HG03159 (cell line): ENCODE data around the gene MZB1.
"Not testable (repeated sequence)": the region's sequence is repeated elsewhere in the genome, so short reads cannot be mapped to it uniquely, and the experiment has no call there.

Experiments
- ATAC-seq: cut with Tn5 transposase; IDR thresholded peaks from one replicate; pipeline ENCODE4 v1.9.1; 2021; ENCODE audit warnings: mild to moderate bottlenecking, moderate library complexity; ENCODE audit not compliant: unreplicated experiment

The MZB1 gene

DNA sequence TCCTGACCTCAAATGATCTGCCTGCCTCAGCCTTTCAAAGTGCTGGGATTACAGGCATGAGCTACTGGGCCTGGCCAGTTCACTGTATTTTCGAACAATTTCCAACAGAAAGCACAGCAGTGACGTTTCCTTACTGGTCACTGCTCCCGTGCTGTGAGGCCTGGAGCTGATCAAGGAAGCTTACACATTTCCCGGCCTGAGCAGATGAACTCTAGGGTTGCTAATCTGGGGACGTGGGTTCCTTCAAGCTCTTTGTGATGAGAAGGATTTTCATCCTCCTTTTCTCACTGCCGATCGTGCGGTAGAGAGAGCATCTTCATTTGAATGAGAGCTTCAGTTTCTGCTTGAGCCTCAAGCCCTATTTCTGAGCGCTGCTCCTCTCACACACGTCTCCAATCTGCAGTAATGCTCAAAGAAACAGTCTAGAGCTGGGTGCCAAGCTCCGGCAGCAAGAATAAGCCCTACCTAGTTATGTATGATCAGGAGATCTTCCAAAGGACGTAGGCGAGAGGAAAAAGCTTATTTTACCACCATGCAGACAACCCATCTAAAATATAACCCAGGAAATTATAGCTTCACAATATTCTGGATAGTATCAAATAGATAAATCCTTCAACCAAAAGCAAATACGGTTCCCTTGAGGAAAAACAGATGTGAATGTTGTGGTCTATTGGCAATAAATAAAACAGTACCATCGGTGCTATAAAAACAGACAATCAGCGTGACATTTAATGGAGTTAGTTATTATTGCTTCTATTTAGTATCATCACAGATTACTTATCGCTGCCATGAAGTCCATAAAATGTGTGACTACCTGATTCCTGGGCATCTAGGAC, 21.5 kb upstream of the MZB1 start:
- ATAC-seq = no peak

DNA sequence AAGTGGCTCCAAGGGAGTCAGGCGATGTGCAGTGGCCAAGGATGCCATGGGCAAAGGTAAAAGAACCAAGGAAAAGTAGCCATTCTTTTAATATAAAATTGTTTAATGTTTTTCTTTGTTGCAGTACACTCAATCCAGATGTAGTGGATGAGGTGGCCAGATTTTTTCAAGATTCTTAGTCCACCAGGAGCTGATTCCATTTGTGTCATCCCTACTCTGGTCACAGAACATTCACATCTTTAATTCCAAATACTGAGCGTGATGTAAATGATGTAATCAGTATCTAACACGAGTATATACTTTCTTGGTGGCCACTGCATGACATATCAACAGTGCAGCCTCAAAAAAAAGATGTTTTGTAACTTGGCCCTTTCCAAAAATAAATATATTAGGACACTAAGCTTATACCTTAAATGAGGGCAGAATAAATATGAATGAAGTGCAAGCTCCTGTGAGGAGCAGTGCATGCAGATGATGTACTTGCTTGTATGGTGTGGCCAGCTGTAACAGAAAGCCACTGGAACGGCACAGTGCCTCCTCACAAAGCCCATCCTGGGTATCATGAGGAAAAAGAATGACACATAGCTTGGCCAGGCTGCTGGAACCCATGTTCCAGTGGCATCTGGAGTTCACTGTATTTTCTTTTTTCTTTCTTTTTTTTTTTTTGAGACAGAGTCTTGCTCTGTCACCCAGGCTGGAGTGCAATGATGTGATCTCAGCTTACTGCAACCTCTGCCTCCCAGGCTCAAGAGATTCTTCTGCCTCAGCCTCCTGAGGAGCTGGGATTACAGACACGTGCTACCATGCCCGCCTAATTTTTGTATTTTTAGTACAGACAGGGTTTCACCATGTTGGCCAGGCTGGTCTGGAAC, 20.6 kb upstream of the MZB1 start:
- no peak for ATAC-seq

DNA sequence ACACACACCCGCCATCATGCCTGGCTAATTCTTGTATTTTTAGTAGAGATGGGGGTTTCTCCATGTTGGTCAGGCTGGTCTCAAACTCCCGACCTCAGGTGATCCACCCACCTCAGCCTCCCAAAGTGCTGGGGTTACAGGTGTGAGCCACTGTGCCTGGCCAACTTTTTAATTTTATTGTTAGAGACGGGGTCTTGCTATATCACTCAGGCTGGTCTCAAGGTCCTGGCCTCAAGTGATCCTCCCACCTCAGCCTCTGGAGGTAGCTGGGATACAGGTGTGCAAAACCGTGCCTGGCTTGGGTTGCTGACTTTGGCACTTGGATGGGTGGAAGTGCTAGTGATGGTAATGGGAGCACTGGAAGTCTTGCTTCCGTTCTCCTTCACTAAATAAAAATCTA, 19.4 kb upstream of the MZB1 start:
- not testable (repeated sequence) for ATAC-seq

DNA sequence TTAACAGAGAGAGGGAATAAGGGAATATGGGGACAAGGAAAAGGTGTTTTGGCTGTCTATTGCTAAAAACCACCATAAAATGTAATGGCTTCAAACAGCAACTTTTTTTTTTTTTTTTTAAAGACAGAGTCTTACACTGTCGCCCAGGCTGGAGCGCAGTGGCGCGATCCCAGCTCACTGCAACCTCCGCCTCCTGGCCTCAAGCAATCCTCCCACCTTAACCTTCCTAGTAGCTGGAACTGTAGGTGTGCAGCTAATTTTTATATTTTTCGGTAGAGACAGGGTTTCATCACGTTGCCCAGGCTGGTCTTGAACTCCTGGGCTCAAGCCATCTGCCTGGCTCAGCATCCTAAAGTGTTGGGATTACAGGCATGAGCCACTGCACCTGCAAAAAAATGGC, 18.5 kb upstream of the MZB1 start:
- no peak for ATAC-seq

DNA sequence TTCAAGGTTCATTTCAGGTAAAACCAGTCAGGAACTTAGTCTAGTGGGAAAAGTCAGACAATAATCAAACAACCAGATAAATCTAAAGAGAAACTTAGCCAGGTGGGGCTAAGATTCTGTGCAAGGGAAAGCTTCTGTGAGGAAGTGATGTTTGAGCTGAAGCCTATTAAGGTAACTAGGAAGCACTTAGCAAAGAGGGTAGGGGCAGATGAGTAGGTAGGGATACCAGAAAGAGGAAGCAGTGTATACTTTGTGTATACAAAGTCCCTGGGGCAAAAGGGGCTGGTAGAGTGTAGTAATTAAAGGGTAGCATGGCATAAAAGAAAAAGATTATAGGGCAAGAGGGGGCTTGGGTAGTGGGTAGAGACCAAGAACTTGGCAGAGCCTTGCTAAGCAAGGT, 17.8 kb upstream of the MZB1 start:
- no peak for ATAC-seq

DNA sequence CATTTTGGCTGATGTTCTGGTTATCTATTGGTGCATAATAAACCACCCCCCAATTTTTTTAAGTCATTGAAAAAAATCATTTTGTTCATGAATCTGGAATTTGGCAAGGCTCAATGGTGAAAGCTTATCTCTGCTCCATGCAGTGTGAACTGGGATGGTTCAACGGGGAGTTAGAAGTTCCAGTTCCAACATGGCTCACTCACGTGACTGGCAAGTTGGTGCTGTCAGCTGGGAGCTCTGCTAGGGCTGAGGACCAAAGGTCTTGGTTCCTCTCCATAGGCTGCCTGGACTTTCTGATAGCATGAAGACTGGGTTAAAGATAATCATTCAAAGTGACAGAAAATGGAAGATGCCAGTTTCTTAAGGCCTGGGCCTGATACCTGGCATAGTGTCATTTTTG, 17.2 kb upstream of the MZB1 start:
- no peak for ATAC-seq

DNA sequence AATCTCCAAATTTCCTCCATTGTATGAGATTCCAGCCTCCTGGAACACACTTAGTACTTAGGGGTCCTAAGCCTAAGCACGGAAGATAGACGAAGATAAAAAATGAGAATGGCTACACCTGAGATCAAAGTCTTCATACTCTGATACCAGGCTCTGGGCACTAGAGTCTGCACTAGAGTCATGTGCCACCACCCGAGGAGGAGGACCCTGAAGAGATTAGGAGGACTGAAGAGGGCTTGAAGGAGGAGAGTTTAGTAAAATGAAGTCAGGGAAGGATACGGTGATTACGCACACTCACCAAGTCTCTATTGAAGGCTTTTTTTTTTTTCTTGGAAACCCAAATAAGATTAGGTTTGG, 14.7 kb upstream of the MZB1 start:
- no peak for ATAC-seq

DNA sequence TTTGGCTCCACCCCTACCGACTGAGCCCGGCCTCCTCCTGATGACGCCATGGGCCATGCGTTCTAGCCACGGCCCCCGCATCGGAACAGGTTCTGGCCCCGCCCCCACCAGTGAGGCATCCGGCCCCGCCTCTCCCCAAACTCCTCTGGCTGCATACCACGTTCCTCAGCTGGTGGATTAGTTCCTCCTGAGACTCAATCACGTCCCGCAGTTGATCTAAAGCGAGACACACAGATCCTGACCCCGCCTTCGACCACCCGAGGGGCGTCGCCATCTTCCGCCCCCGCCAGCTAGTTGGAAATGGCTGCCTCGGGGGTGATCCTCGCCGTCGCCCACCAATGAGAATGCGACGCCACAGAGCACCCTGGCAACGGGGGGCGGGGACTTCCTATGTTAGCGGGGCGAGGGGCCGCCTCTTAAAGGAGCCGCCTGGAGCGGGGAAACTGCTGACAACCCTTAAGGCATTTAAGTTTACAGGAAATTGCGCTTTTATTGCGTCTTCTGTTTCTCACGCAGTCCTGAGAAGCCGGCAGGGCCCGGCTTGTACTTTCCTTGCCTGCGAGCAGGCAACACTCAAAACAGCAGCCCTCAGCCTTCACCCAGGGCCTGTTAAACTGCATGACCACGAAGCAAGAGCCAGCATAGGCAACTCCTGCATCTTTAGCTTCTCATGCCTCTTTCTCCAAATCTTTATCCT, 14.2 kb upstream of the MZB1 start, which contains the start of gene SPATA24:
TSS of gene SPATA24 (minus strand) at position 303 of the 697 bp plus-strand sequence. CDS start at position 274, 29 bp downstream.
- peak; percentile 77 for ATAC-seq

DNA sequence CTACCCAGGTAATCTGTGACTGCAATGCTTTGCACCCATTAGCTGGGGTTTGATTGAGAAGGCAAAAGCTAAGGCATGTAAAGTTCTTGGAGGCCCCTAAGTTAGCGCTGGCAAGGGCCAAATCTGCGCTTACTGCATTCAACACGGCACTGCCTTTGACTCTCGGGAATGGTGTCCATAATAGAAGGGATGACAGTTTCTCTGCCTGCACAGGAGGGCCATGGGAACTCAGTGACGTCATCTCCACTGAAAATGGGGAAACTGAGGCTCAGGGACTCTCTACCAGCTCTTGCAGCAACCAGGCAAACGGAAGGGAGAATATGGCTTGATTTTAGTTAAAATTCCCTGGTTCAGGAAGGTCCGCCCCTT, 13.7 kb upstream of the MZB1 start:
- ATAC-seq = no peak

DNA sequence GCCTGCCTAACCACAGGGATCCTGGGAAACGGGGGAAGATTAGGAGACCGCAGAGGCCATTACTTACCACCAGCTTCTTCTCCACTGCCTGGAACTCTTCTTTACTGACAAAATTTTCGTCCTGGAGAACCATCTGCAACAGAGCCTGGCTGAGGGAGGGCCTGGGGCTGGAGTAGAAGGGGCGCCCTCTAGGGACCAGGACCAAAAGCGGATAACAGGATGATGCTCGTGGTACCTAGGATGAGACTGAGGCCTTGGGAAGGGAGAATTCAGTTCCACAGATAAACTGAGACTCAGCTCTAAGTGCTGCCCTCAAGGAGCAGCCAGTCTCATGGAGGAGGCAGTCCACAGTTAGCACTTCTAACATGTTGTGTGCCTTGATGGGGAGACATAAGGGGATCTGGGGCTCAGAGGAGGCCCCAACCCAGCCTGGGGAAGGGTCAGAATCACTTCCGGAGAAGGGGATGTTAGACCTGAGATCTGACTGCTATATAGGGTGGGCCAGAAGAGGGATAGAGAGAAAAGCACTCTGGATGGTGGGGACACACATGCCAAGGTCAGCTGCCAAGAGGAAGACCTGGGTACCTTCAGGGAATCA, 12.9 kb upstream of the MZB1 start:
- no peak for ATAC-seq

DNA sequence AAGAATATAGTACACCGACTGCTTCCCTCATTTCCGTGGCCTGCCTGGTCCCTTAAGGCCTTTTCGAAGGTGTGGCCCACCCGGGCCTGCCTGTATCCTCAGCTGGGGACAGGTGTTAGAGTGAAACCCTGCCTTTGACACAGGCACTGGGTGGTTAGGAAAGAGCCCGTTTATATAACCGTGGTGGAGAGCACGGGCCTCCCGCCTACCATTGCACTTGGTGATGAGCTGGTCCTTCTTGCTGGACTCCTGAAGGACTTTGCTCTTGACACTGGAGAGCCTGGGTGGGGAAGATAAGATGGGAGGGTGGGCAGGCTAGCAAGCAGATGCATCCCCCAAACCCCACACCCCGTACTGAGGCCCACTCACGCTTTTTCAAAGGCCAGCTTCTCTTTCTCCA, 11.8 kb upstream of the MZB1 start:
- ATAC-seq = no peak

DNA sequence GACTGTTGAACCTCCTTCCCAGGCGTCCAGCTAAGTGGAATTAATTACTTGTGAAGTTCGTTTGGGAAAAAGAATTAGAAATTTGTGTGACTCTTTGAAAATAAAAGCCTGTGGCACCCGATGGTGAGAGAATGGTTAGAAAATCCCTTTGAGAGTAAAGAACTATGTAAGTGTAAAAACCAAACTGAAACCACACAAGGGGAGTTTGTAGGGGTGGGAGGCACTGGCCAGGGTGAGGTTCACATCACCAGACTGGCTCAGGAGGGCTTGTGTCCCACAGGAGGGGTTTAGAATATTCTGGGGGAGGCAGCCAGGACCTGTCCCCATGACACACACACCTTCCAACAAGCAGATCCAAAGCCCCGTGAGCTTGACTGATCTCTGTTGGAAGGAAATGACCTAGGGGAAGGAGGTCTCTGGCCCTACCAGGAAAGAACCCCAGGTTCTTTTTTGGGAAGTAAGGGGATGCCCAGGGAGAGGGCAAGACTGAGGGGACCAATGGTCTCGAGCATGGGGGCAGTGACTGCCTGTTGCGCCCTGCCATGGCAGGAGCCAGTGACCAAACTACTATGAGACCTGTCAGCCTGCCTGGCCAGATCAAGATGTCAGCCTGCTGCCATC, 9.9 kb upstream of the MZB1 start:
- no peak for ATAC-seq

DNA sequence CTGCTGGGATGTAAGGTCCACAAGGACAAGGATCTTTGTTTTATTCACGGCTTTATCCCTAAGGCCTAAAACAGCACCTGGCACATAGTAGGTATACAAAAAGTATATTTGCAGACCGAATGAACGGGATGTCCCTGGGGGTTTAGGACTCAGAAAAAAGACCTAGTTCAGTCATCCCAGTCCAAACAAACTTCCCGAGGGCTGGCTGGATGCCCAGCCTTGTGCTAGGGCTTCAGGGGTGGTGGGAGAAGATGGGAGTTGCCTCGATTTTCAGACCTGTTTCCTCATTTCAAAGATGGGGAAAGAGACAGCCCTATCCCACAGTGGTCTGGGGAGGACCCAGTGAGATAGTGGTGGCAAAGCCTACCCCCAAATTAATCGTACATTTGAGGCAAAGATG, 8.2 kb upstream of the MZB1 start:
- ATAC-seq = no peak

DNA sequence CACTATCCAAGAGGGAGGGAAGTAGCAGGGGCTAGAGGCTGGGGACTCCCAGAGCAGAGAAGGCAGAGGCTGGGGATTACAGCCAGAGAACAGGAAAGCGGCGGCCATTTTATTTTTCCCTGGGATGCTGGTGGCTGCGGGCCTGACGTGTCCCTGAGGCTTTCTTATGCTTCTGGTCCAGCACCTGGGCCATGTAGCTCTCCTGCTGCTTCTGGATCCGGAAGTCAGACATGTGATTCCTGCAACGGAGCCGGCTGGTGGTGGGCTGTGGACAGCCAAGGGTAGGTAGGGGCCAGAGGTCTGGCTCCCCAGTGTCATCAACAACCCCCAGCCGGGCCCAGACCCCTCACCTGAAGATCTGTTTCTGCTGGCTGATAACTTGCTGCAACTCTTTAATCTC, 7.0 kb upstream of the MZB1 start:
- ATAC-seq = no peak

DNA sequence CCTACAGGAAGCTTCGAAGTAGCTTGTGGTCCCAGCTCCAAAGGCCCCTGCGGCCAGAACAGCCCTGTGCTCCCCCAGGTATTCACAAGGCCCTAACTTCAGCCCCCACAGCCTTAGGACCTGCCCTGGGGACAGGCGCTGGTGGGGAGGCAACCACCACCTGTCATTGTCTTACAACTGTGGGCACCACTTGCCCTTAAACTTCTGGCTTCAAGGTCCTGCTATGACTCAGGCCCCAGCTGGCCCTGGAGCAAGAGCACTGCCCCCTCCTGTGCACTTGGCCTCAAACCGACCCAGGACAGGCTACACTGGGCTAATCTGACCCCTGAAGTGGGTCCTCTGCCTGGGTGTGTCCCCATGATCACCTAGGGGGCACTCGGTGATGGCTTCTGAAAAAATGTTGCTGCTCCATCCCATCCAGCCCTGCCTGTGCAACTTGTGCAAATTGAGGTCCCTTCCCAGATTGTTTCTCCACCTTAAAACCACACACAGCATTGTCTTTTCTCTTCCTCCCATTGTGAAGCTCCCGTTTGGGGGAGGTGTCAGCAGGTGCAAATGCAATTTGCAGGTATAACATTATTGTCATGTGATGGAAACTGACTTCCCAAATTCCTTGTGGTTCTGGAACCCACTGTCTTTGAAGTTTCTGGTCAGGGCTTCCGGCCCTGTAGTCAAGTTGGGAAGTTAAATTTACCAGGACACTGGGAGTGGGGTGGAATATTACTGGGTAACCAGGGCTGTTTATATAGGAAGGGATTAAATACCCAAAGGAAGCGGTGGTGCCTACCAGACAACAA, 6.3 kb upstream of the MZB1 start:
- no peak for ATAC-seq

DNA sequence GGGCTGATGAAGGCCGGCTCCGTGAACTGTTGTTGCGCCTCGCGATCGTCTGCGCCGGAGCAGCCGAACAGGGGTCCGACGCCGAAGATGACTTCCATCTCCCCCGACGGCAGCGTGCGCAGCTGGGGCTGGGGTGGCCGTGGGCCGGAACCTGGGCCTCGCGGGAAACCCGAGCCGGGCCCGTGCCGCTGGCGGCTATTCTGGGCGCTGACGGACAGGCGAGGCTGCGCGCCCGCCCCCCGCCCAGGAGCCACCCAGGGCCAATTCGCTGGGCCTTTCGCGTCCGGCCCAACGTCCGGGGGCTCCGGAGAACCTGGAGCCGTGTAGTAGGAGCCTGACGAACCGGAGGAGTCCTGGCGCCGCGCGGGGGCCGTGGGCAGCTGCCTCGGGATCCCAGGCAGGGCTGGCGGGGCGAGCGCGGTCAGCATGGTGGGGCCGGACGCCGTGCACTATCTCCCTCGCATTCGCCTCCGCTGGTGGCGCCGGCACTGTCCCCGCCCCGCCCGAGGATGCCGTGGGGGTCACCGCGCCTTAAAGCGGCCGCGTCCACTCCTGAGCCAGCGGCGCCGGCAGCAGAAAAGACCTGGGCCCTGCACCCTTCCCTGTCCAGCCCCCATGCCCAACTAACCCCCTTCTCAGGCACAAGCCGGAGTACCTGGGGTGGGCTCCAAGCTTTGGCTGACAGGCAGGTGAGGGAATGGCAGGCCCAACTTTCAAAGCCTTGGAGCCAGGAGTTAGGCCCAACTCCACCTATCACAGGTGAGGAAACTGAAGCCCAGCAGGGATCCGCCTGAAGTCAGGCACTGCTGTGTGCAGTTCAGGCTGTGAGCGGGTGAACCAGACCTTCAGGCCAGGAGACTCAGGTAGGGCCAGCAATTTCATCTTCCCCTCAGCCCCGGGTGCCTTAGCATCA, 5.2 kb upstream of the MZB1 start, which contains the start of gene PROB1:
TSS of gene PROB1 (minus strand) at position 451 of the 913 bp plus-strand sequence. CDS start at position 428, 23 bp downstream.
- no peak for ATAC-seq

DNA sequence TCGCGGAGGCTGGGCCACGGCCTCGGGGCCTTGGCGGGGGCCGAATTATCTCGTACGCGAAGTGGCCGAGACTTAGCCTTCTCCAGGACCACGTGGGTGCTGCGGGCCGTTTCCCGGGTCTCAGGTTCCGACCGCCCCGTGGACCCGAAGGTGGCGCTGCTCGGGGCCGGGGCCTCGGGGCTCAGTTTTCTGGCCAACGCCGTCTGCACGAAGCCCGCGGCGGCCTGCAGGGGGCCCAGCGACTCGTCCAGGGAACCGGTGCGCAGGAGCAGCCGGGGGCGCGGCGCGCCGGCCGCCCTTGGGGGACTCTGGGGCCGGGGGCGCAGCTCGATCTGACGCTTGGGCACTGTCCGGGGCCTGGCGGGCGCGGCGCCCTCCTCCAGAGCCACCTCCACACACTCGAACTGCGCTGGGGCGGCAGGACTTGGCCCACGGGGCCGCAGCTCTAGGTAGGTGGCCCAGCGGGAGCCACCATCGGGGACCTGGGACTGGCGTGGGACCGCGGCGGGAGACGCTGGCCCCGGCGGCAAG, 4.5 kb upstream of the MZB1 start:
- no peak for ATAC-seq

DNA sequence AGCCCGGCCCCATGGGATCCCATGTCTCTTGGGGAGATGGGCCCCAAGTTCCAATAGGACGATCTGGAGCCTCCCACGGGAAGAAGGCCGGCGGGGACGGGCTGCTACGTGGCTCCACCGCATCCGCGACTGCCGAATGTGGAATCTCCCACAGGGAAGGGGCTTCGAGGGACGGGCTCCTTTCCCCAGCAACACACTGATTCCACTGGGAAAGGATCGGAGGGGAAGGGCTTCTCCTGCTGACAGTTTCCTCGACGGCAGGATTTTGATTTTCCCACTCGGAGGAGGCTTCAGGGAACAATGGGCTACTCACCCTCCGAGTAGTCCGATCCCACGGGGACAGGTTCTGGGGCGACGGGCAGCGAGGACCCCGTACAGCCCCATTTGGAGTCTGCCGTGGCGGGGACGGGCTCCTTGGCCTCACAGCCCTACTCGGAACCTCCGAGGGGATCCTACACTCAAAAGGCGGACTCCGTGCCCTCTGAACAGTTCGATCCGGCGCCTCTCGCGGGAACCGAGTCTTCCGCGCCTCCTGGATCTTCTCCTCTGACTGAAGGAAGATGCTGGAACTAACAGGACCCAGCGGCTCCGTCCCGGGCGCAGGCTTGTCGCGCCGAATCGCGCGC, 3.9 kb upstream of the MZB1 start:
- ATAC-seq = no peak
